KOPT-K1 (cell line): ENCODE results near the gene DND1.
"Not testable (repeated sequence)": the region's sequence is repeated elsewhere in the genome, so short reads cannot be mapped to it uniquely, and the experiment has no call there.

Experiments
- H3K27ac ChIP-seq: fragments of 200-600 bp; sonication (generic); 2 replicates; pipeline ENCODE4 v1.5.1; 2016; ENCODE audit warnings: antibody characterized with exemption, mild to moderate bottlenecking, low read depth, low read length; ENCODE audit not compliant: poor library complexity, severe bottlenecking
- H3K36me3 ChIP-seq: fragments of 200-600 bp; sonication (generic); 2 replicates; pipeline ENCODE4 v1.5.1; 2017; ENCODE audit warnings: antibody characterized with exemption, mild to moderate bottlenecking, low read length, moderate library complexity; ENCODE audit not compliant: insufficient read depth
- H3K9me3 ChIP-seq: fragments of 200-600 bp; sonication (generic); 2 replicates; pipeline ENCODE4 v1.5.1; 2017; ENCODE audit warnings: antibody characterized with exemption, low read length, mild to moderate bottlenecking; ENCODE audit not compliant: insufficient read depth, poor library complexity, severe bottlenecking

DND1 gene

DNA sequence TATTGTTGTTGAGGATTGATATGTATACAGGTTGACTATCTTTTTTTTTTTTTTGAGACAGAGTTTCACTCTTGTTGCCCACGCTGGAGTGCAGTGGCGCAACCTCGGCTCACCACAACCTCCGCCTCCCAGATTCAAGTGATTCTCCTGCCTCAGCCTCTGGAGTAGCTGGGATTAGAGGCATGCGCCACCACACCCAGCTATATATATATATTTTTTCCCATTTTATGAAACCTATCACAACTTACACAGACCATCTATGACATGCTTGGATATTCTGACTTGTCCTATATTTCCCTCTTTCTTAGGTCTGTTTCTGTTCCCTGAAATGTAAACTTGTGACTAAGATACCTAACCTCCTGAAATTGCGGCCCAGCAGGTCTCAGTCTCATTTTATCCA, 45.4 kb downstream of the DND1 start:
- Histone ChIP-seq H3K27ac (no peak overlapping the region), H3K9me3 (peaks cover 21% of the 10 kb centered on the region), H3K36me3 (no peaks in the 10 kb centered on the region)

DNA sequence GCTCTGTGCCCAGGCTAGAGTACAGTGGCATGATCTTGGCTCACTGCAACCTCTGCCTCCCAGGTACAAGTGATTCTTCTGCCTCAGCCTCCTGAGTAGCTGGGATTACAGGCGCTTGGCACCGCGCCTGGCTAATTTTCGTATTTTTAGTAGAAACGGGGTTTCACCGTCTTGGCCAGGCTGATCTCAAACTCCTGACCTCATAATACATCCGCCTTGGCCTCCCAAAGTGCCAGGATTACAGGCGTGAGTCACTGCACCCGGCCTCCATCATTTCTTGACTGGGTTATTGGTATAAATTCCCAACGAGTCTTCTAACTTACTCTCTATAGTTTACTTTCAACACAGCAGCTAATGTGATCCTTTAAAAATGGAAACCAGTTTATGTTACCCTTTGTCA, 48.5 kb downstream of the DND1 start:
- peaks cover 24% of the 10 kb centered on the region for H3K9me3 ChIP-seq
- not testable (repeated sequence) for H3K27ac ChIP-seq

DNA sequence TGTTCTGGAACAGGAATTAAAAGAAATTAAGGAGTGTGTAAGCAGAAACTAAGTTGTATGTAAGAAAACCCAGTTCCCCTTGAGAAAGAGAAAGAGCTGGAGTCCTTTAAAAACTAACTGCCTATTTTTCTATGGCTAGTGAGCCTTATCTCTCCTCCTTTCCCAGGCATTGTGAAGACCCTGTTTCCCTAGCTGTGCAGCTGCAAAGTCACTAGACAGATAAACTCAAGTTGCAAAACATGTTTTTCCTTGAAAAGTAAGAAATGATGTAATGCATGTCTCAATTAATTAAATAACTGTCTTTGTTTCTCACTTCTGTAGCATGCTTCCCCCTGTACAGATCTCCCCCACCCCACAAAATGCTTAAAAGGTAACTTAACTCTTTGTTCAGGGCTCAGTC, 50.3 kb downstream of the DND1 start:
- peaks cover 19% of the 10 kb centered on the region for H3K9me3 ChIP-seq
- not testable (repeated sequence) for H3K27ac ChIP-seq, H3K36me3 ChIP-seq

More for the DNA sequence above, 48.5 kb downstream of the DND1 start:
- H3K36me3 ChIP-seq, result not testable (repeated sequence)

DNA sequence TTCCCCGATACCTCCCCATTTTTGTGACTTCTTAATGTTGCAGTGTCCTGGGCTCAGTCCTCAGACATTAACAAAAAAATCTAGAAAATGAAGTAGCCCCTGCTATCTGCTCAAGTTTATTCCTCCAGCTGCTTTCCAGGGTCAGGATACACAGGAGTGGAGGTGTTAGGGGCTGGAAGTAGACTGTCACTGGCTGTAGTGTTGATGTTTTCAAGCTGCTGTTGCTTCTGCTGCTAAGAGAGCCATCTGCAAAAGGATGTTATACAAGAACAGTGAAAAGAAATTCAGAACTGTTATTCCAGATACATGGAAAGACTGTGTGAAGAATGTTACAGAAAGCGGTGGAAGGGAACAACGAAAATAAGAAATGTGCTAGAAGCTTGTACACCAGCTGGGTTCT, 51.1 kb downstream of the DND1 start:
- Histone ChIP-seq H3K36me3 (no peaks in the 10 kb centered on the region), H3K27ac (no peak overlapping the region), H3K9me3 (peaks cover 11% of the 10 kb centered on the region)
